GM12878 (cell line): ENCODE measurements around the gene MYOM1. TPM values are rescaled to one million over a fixed set of nuclear protein-coding genes. Genes with fewer than 3 reads are reported as not detected.

Experiments
- ATAC-seq: fragments of 200-7000 bp; cut with Tn5 transposase; 3 replicates; pipeline ENCODE4 v1.9.1; 2020; ENCODE audit warnings: mild to moderate bottlenecking, moderate library complexity
- BruUV-seq: library from RNA; stranded (reverse); fragments of 400-500 nt; replicated peaks from 2 replicates; lab custom pipeline; 2021; lab: Mats Ljungman, UMichigan
- CTCF ChIA-PET: fragments of 300-600 bp; sonication (Branson Sonifier 250); formaldehyde crosslinking; extraction: SDS; loops from one replicate; lab custom pipeline; 2021; ENCODE audit warnings: inconsistent platforms; lab: Yijun Ruan, JAX
- POLR2A ChIA-PET: fragments of 350-600 bp; formaldehyde crosslinking; extraction: SDS; loops from one replicate; lab custom pipeline; 2021; ENCODE audit warnings: inconsistent platforms; lab: Charles Lee
- RAD21 ChIA-PET: fragments of 300-600 bp; sonication (Branson Sonifier 250); formaldehyde crosslinking; loops from one replicate; lab custom pipeline; 2023; ENCODE audit warnings: antibody characterized with exemption; ENCODE audit not compliant: unreplicated experiment; lab: Charles Lee
- SMC1A ChIA-PET: fragments of 300-600 bp; sonication (Branson Sonifier 250); formaldehyde crosslinking; loops from one replicate; lab custom pipeline; 2023; ENCODE audit not compliant: unreplicated experiment, uncharacterized antibody; lab: Charles Lee
- DNase-seq: peaks from one replicate; pipeline ENCODE4 v3.0.0-alpha.2; 2011; ENCODE audit warnings: low read depth, low spot score
- FAIRE-seq: peaks from 3 replicates; lab custom pipeline; 2011; peaks lifted over from hg19 to GRCh38; lab: Jason Lieb, UNC
- H2AFZ ChIP-seq: 2 replicates; pipeline ENCODE4 v1.6.0; 2011; ENCODE audit warnings: low read depth, low read length, control low read depth; ENCODE audit not compliant: control insufficient read depth
- H3K27ac ChIP-seq: 2 replicates; pipeline ENCODE4 v1.5.1; 2011; ENCODE audit warnings: control low read depth; ENCODE audit not compliant: control insufficient read depth, insufficient read depth
- H3K27me3 ChIP-seq, 2 experiments: replicated peaks in 1 of 2; 2 replicates each; pipeline versions ENCODE4 v1.6.0 to v1.6.1; 2011; ENCODE audit warnings: low read length in 1 of 2; ENCODE audit not compliant: control insufficient read depth in 2 of 2, insufficient read depth in 2 of 2
- H3K36me3 ChIP-seq, 2 experiments: 2 replicates each; pipeline ENCODE4 v1.5.1; 2011; ENCODE audit warnings: low read length in 1 of 2; ENCODE audit not compliant: control insufficient read depth in 2 of 2, insufficient read depth in 2 of 2
- H3K4me1 ChIP-seq: 2 replicates; pipeline ENCODE4 v1.6.1; 2011; ENCODE audit warnings: mild to moderate bottlenecking, low read length, moderate library complexity, mixed read lengths; ENCODE audit not compliant: control insufficient read depth, insufficient read depth
- H3K4me2 ChIP-seq: 2 replicates; pipeline ENCODE4 v1.6.0; 2011; ENCODE audit warnings: control low read depth; ENCODE audit not compliant: control insufficient read depth, insufficient read depth
- H3K4me3 ChIP-seq: fragments of 200-600 bp; sonication (generic); 2 replicates; pipeline ENCODE4 v1.5.1; 2016
- H3K79me2 ChIP-seq: 2 replicates; pipeline ENCODE4 v1.6.0; 2011; ENCODE audit warnings: low read length; ENCODE audit not compliant: control insufficient read depth, insufficient read depth
- H3K9ac ChIP-seq: 2 replicates; pipeline ENCODE4 v1.8.0; 2011; ENCODE audit warnings: low read length, control low read depth, mixed read lengths; ENCODE audit not compliant: control insufficient read depth, insufficient read depth
- H3K9me3 ChIP-seq: replicated peaks from 3 replicates; pipeline ENCODE4 v1.5.1; 2011; ENCODE audit warnings: mild to moderate bottlenecking, low read length; ENCODE audit not compliant: control insufficient read depth, insufficient read depth
- H4K20me1 ChIP-seq: 2 replicates; pipeline ENCODE4 v1.6.0; 2011; ENCODE audit not compliant: control insufficient read depth, insufficient read depth
- MYC ChIP-seq: IDR thresholded peaks from 2 replicates; pipeline ENCODE4 v1.6.1; 2011; ENCODE audit warnings: mild to moderate bottlenecking, low read length, moderate library complexity, inconsistent platforms; ENCODE audit not compliant: insufficient read depth, insufficient replicate concordance, insufficient read length, severe bottlenecking
- POU2F2 ChIP-seq: IDR thresholded peaks from 3 replicates; pipeline ENCODE4 v1.6.1; 2011; ENCODE audit warnings: low read depth, mild to moderate bottlenecking, low read length, borderline replicate concordance
- PRDM15 ChIP-seq: fragments of 450-650 bp; formaldehyde crosslinking; IDR thresholded peaks from 2 replicates; pipeline ENCODE4 v1.4.0; 2020; ENCODE audit warnings: mild to moderate bottlenecking, moderate library complexity
- TCF7 ChIP-seq: IDR thresholded peaks from 2 replicates; pipeline ENCODE4 v1.6.1; 2014; ENCODE audit warnings: antibody characterized with exemption, borderline replicate concordance
- WRNIP1 ChIP-seq: IDR thresholded peaks from 2 replicates; pipeline ENCODE4 v1.6.1; 2011; ENCODE audit warnings: low read depth, low read length, improper control_type of control experiment, borderline replicate concordance
- WGBS: methylation state at CpG from one replicate; pipeline ENCODE4 v1.1.6; 2016; ENCODE audit warnings: low lambda C conversion rate; ENCODE audit not compliant: insufficient replicate concordance, insufficient coverage; ENCODE audit errors: missing lambda C conversion rate; 5-methylcytosine and 5-hydroxymethylcytosine counted together
- in situ Hi-C: fragments of 300-500 bp; cut with MboI; formaldehyde crosslinking; loops from 9 replicates; pipeline ENCODE4 v1.14.3; 2018; ENCODE audit warnings: mixed read lengths
- intact Hi-C: fragments of 100-400 bp; cut with micrococcal nuclease; formaldehyde crosslinking; loops from one replicate; pipeline ENCODE4 v1.14.2; 2022; ENCODE audit not compliant: unreplicated experiment
- polyA plus RNA-seq, 11 experiments: library from polyadenylated mRNA; depleted of rRNA in 4 of 11; unstranded in 6 of 11; stranded (reverse) in 5 of 11; fragments of >200 nt; fragmentation: Nextera tagmentation in 4 of 11; fragmentation: Illumina TruSeq in 1 of 11; extraction: Ambion mirVana in 4 of 11; extraction: Trizol in 1 of 11; gene quantifications; 1 replicate in 1 of 11; 2 replicates in 10 of 11; pipeline versions ENCODE4 v1.2.1 to v1.2.3, GENCODE V29; 2011 to 2016; ENCODE audit warnings: inconsistent platforms in 2 of 11, missing spikeins in 2 of 11, low read depth in 1 of 11
- total RNA-seq, 4 experiments: library from RNA; depleted of rRNA in 3 of 4; stranded (reverse); fragments of >200 nt in 3 of 4; fragmentation: Illumina TruSeq in 1 of 4; extraction: Trizol in 1 of 4; gene quantifications; 2 replicates each; pipeline versions ENCODE4 v1.2.1 to v1.2.3, GENCODE V29; 2013 to 2021
- TF ChIP-seq, protein P1 (sequence below): fragments of 450-650 bp; IDR thresholded peaks from 2 replicates; pipeline ENCODE4 v1.6.1; 2017; ENCODE audit warnings: mild to moderate bottlenecking

MYOM1 gene
- total and polyA plus RNA-seq, 10 of the 15 experiments (the other 5 are each of a cell fraction or from before 2014, with no cell fraction given): 0.06 to 1.0 (median 0.57) TPM

DNA sequence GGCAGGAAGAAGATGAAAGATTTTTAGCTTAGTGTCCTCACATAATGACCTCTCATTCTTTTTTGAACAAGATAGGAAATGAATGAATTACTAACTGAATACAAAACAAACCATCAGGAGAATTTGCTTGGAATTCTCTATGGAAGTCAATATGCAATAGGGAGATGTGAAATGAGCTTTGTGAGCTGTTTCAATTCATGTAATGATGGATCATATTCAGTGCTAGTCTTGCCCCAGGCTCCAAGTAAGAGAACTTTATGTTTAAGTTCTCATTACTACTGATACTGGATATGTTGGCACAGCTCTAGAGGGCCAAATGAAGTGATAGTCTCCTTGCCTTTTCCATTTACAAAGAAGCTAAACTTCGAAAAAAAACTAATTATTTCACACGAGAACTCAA is 29.2 kb downstream of the MYOM1 start:
- Histone ChIP-seq H3K4me3 (no peak overlapping the region), H3K4me1 (no peaks in the 10 kb centered on the region), H3K4me2 (no peak overlapping the region), H3K27me3 (no peaks in the 10 kb centered on the region), H3K79me2 (no peaks in the 10 kb centered on the region)
- TF ChIP-seq PRDM15: no peak
- TF ChIP-seq TCF7: no peak
- TF ChIP-seq, protein P1, sequence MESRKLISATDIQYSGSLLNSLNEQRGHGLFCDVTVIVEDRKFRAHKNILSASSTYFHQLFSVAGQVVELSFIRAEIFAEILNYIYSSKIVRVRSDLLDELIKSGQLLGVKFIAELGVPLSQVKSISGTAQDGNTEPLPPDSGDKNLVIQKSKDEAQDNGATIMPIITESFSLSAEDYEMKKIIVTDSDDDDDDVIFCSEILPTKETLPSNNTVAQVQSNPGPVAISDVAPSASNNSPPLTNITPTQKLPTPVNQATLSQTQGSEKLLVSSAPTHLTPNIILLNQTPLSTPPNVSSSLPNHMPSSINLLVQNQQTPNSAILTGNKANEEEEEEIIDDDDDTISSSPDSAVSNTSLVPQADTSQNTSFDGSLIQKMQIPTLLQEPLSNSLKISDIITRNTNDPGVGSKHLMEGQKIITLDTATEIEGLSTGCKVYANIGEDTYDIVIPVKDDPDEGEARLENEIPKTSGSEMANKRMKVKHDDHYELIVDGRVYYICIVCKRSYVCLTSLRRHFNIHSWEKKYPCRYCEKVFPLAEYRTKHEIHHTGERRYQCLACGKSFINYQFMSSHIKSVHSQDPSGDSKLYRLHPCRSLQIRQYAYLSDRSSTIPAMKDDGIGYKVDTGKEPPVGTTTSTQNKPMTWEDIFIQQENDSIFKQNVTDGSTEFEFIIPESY: no peak
- TF ChIP-seq MYC: no peak
- no peak for TF ChIP-seq WRNIP1
- no peak for TF ChIP-seq POU2F2
- TF ChIP-seq, all 136 proteins: peak for 0
- Histone ChIP-seq H2AFZ (no peak overlapping the region), H3K9ac (no peak overlapping the region), H3K9me3 (no peaks in the 10 kb centered on the region), H4K20me1 (no peaks in the 10 kb centered on the region), H3K27ac (no peak overlapping the region), H3K36me3 (no peaks in the 10 kb centered on the region)
- no peak for ATAC-seq
- FAIRE-seq: no peak
- RAD21 ChIA-PET: no interaction called here
- in situ Hi-C loops (no loop called here), intact Hi-C loops (no loop called here)
- no peak for DNase-seq
- no TSS peak for BruUV-seq
- SMC1A ChIA-PET: interaction anchor here (1.0 to 1.5 kb wide), 2 partner anchors 10 to 13 kb away, joined by 7 to 8 read pairs; no protein-coding TSS in a partner anchor
- CTCF ChIA-PET: interaction anchor here (0.8 to 1.3 kb wide), 3 partner anchors 8 to 127 kb away, joined by 3 read pairs; no protein-coding TSS in a partner anchor
- 8% methylated on average over 2 of the region's 2 CpGs for WGBS
- POLR2A ChIA-PET: no interaction called here
